Tibial artery (tissue), 4 donors: ENCODE results near the gene TMEM156.

Experiments
- DNase-seq, 2 donors: peaks; one replicate each; pipeline ENCODE4 v3.0.0-alpha.2; 2019
- H3K27ac ChIP-seq, 2 donors: fragments of 200-600 bp; sonication (generic) in 1 of 2; 1 replicate in 1 of 2; 2 replicates in 1 of 2; pipeline ENCODE4 v1.5.1; 2018 to 2019; ENCODE audit warnings: mild to moderate bottlenecking in 1 of 2
- H3K27me3 ChIP-seq, 2 donors: fragments of 200-600 bp; sonication (generic) in 1 of 2; one replicate each; pipeline versions ENCODE4 v1.5.1 to v1.6.0; 2016 to 2019
- H3K36me3 ChIP-seq, 3 donors: fragments of 200-600 bp; sonication (generic) in 2 of 3; one replicate each; pipeline ENCODE4 v1.5.1; 2016 to 2019; ENCODE audit warnings: mild to moderate bottlenecking in 2 of 3
- H3K4me1 ChIP-seq, 4 donors: fragments of 200-600 bp; sonication (generic) in 2 of 4; 1 replicate in 3 of 4; 2 replicates in 1 of 4; pipeline ENCODE4 v1.5.1; 2016 to 2019
- H3K4me3 ChIP-seq, 2 donors: fragments of 200-600 bp; sonication (generic) in 1 of 2; 1 replicate in 1 of 2; 2 replicates in 1 of 2; pipeline ENCODE4 v1.5.1; 2018 to 2019; ENCODE audit warnings: mild to moderate bottlenecking in 2 of 2
- H3K9me3 ChIP-seq, 3 donors: fragments of 200-600 bp; sonication (generic) in 1 of 3; one replicate each; pipeline ENCODE4 v1.5.1; 2016 to 2019
- intact Hi-C: fragments of 100-400 bp; cut with DNase I; formaldehyde crosslinking; loops from one replicate; pipeline ENCODE4 v1.15.0; 2023; ENCODE audit warnings: low total_unique reads
- TF ChIP-seq, protein P1 (sequence below), 2 experiments: fragments of 200-600 bp in 1 of 2; fragments of 450-650 bp in 1 of 2; IDR thresholded peaks; one replicate each; pipeline ENCODE4 v1.5.1; 2017 to 2019; ENCODE audit warnings: antibody characterized with exemption in 2 of 2, mild to moderate bottlenecking in 1 of 2, moderate library complexity in 1 of 2

The TMEM156 gene

GRCh38 chr4:38928974-38929373 lies 103.2 kb downstream of the TMEM156 start:
- no peaks in the 10 kb centered on the region for H3K9me3 ChIP-seq
- H3K27ac ChIP-seq: no peak overlapping the region
- no peaks in the 10 kb centered on the region for H3K4me1 ChIP-seq
- H3K4me3 ChIP-seq: no peak overlapping the region
- intact Hi-C loops: no loop called here
- DNase-seq: no peak
- H3K36me3 ChIP-seq: peaks cover 75 to 92% (median 87%) of the 10 kb centered on the region in 3 donors
- H3K27me3 ChIP-seq: no peaks in the 10 kb centered on the region
- TF ChIP-seq, protein P1, sequence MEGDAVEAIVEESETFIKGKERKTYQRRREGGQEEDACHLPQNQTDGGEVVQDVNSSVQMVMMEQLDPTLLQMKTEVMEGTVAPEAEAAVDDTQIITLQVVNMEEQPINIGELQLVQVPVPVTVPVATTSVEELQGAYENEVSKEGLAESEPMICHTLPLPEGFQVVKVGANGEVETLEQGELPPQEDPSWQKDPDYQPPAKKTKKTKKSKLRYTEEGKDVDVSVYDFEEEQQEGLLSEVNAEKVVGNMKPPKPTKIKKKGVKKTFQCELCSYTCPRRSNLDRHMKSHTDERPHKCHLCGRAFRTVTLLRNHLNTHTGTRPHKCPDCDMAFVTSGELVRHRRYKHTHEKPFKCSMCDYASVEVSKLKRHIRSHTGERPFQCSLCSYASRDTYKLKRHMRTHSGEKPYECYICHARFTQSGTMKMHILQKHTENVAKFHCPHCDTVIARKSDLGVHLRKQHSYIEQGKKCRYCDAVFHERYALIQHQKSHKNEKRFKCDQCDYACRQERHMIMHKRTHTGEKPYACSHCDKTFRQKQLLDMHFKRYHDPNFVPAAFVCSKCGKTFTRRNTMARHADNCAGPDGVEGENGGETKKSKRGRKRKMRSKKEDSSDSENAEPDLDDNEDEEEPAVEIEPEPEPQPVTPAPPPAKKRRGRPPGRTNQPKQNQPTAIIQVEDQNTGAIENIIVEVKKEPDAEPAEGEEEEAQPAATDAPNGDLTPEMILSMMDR (IDR thresholded peaks at IDR 0.05): no peak

- Histone ChIP-seq H3K4me1 (no peaks in the 10 kb centered on the region), H3K36me3 (peaks cover 71 to 92% (median 87%) of the 10 kb centered on the region in 3 donors), H3K27ac (no peak overlapping the region), H3K4me3 (no peak overlapping the region), H3K9me3 (no peaks in the 10 kb centered on the region), H3K27me3 (no peaks in the 10 kb centered on the region)
- TF ChIP-seq, protein P1 (IDR thresholded peaks at IDR 0.05): no peak
- intact Hi-C loops: no loop called here
- no peak for DNase-seq
Observed at GRCh38 chr4:38928568-38928967, 103.6 kb downstream of the TMEM156 start.

DNA sequence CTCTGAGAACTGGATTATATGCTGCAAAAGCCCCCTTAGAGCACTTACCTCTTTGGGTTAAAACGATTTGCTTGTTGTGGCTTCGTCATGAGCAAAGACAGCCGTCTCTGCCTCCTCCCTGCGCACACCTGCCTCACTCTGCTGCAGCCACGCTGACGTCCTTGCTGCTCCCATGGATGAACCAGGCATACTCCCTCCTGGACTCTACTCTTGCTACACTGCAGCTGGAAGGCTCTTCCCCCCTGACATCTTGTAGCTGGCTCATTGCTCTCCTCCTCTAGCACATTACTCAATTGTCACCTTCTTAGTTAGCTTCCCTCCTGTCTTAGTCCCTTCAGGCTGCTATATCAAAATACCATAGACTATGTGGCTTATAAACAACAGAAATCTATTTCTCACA lies 105.3 kb downstream of the TMEM156 start:
- Histone ChIP-seq H3K4me3 (no peak overlapping the region), H3K4me1 (no peaks in the 10 kb centered on the region), H3K27ac (no peak overlapping the region), H3K9me3 (no peaks in the 10 kb centered on the region), H3K36me3 (peaks cover 68 to 87% (median 87%) of the 10 kb centered on the region in 3 donors), H3K27me3 (no peaks in the 10 kb centered on the region)
- TF ChIP-seq, protein P1 (IDR thresholded peaks at IDR 0.05): no peak
- intact Hi-C loops: no loop called here
- DNase-seq: no peak

- intact Hi-C loops: no loop called here
- peaks cover 69 to 87% (median 81%) of the 10 kb centered on the region in 3 donors for H3K36me3 ChIP-seq
- TF ChIP-seq, protein P1 (IDR thresholded peaks at IDR 0.05): no peak
- no peaks in the 10 kb centered on the region for H3K27me3 ChIP-seq
- no peak for DNase-seq
- H3K9me3 ChIP-seq: no peaks in the 10 kb centered on the region
- no peak overlapping the region for H3K27ac ChIP-seq
- no peak overlapping the region for H3K4me3 ChIP-seq
- no peaks in the 10 kb centered on the region for H3K4me1 ChIP-seq
Observed at GRCh38 chr4:38925492-38926413, 106.5 kb downstream of the TMEM156 start.

DNA sequence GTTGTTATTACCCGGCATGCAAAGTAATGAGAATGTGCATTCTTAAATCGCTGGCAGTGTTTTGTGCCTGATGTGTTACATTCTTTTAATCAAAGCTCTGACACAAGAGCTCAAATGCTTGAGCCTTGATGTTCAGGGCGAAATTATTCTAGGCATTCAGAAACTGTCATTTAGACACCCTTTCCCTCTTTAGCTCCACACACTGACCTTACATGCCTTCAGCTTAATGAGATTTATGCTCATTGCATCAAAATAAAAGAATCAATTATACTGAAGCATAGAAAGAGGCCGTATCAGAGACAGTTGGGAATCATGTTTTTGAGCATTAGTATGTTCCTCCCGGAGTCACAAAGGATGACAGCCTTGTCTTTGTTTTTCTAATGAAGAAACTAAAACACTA lies 107.9 kb downstream of the TMEM156 start:
- no peak overlapping the region for H3K4me3 ChIP-seq
- no peaks in the 10 kb centered on the region for H3K4me1 ChIP-seq
- no peak for DNase-seq
- H3K27me3 ChIP-seq: no peaks in the 10 kb centered on the region
- intact Hi-C loops: no loop called here
- no peaks in the 10 kb centered on the region for H3K9me3 ChIP-seq
- H3K27ac ChIP-seq: no peak overlapping the region
- TF ChIP-seq, protein P1 (IDR thresholded peaks at IDR 0.05): no peak
- H3K36me3 ChIP-seq: peaks cover 55 to 87% (median 81%) of the 10 kb centered on the region in 3 donors
